ENCODE results near the gene PELO. TPM values are rescaled to one million over a fixed set of nuclear protein-coding genes. Genes with fewer than 3 reads are reported as not detected.
"Not testable (repeated sequence)": the region's sequence is repeated elsewhere in the genome, so short reads cannot be mapped to it uniquely, and the experiment has no call there.

Gene PELO
- total RNA-seq, 1 experiment from 2014 or later: 17.1 TPM

- DNase-seq (ENCODE audit: low spot score); in situ Hi-C loops (cut with HindIII; ENCODE audit: low sequenced_read_pairs): not testable (repeated sequence)
Observed at GRCh38 chr5:52818807-52819206, 31.1 kb downstream of the PELO start.

- in situ Hi-C loops (cut with HindIII; ENCODE audit: low sequenced_read_pairs): no loop called here
- DNase-seq (ENCODE audit: low spot score): no peak
Observed at GRCh38 chr5:52821901-52822300, 34.2 kb downstream of the PELO start.

GRCh38 chr5:52822437-52822836 lies 34.7 kb downstream of the PELO start:
- in situ Hi-C loops (cut with HindIII; ENCODE audit: low sequenced_read_pairs): no loop called here
- DNase-seq (ENCODE audit: low spot score): no peak

- in situ Hi-C loops (cut with HindIII; ENCODE audit: low sequenced_read_pairs): no loop called here
- no peak for DNase-seq (ENCODE audit: low spot score)
Observed at GRCh38 chr5:52824827-52825226, 37.1 kb downstream of the PELO start.

- in situ Hi-C loops (cut with HindIII; ENCODE audit: low sequenced_read_pairs): no loop called here
- DNase-seq (ENCODE audit: low spot score): no peak
Observed at GRCh38 chr5:52825826-52826225, 38.1 kb downstream of the PELO start.

GRCh38 chr5:52827815-52828214 lies 40.1 kb downstream of the PELO start:
- in situ Hi-C loops (cut with HindIII; ENCODE audit: low sequenced_read_pairs): no loop called here
- no peak for DNase-seq (ENCODE audit: low spot score)

GRCh38 chr5:52829664-52830063 lies 41.9 kb downstream of the PELO start:
- no peak for DNase-seq (ENCODE audit: low spot score)
- in situ Hi-C loops (cut with HindIII; ENCODE audit: low sequenced_read_pairs): no loop called here

GRCh38 chr5:52830650-52831049 lies 42.9 kb downstream of the PELO start:
- no peak for DNase-seq (ENCODE audit: low spot score)
- in situ Hi-C loops (cut with HindIII; ENCODE audit: low sequenced_read_pairs): no loop called here

GRCh38 chr5:52831786-52832511 lies 44.2 kb downstream of the PELO start:
- no peak for DNase-seq (ENCODE audit: low spot score)
- in situ Hi-C loops (cut with HindIII; ENCODE audit: low sequenced_read_pairs): no loop called here

- DNase-seq (ENCODE audit: low spot score): no peak
- in situ Hi-C loops (cut with HindIII; ENCODE audit: low sequenced_read_pairs): no loop called here
Observed at GRCh38 chr5:52834320-52834719, 46.6 kb downstream of the PELO start.

GRCh38 chr5:52837068-52837467 lies 49.4 kb downstream of the PELO start:
- in situ Hi-C loops (cut with HindIII; ENCODE audit: low sequenced_read_pairs): no loop called here
- DNase-seq (ENCODE audit: low spot score): no peak

Other genes starting within 250 kb of the PELO start
- not detected in 2 replicates for gene ITGA1, start within 50 bp of the PELO start, total RNA-seq (2014; rRNA removed; shearing (Covaris generic))
- not detected in 2 replicates for gene ITGA2, start 201.4 kb downstream of the PELO start, total RNA-seq (2014; rRNA removed; shearing (Covaris generic))